Cardiac septum (tissue), 1 donor: ENCODE data around the gene PALB2. TPM values are rescaled to one million over a fixed set of nuclear protein-coding genes. Genes with fewer than 3 reads are reported as not detected.

Experiments
- DNase-seq: peaks from one replicate; pipeline ENCODE4 v3.0.0-alpha.2; 2020; ENCODE audit warnings: low spot score
- intact Hi-C: fragments of 100-400 bp; cut with DNase I; formaldehyde crosslinking; loops from one replicate; pipeline ENCODE4 v1.14.0; 2022
- long read RNA-seq: library from polyadenylated mRNA; unstranded; transcript quantifications from one replicate; pipeline ENCODE4 v2.0.0, GENCODE V29; 2021
- total RNA-seq: library from RNA; stranded (reverse); fragmentation: NEBNext Ultra II Directional; extraction: Animal tissue kit (Norgen Biotek cat#: 25700); gene quantifications from one replicate; pipeline ENCODE4 v1.2.1, GENCODE V29; 2021
- donor health status: DM: no; HTN: no; CAD: no.

Gene PALB2
- 4.6 TPM for total RNA-seq
- long read RNA-seq, partial matches to known transcripts: 1 of 5 reads
- long read RNA-seq, other reads (novel, unspliced or antisense): 4 of 5 reads

DNA sequence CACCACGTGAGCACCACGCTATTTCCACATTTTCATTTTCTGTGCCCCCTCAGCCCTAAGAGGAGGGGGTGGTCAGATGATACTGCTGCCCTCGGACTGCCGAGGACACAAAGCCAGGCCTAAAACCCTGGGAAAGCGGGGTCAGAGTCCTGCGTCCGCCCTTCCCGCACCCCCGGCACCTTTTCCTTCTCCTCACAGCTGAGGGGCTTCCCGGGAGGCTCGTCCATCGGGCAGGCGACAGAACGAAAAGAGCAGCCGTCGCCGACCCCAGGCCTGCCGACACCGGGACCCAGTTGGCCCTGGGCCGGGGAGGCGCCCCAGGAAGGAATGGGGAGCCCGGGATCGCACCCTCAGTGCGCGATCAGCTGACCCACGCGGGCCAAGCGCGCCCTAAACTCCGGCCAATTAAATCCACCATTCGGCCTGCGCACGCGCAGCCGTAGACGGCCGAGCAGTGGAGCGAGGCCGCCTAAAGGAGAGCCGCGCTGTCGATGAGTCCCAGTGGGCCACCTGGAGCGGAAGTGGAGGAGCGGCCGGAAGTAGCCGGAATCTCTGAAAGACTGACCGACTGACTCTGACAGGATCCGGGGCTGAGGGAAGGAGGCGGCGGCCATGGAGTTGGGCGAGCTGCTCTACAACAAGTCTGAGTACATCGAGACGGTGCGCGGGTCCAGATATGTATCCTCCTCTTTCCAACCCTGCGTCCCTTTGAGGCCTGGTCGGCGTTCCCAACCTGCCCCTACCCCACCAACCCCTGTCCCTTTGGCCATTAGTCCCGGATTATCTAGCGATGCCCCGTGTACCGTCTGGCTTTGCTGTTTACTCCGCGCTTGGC, at the start of gene PALB2, which contains the start of gene DCTN5:
TSS of gene PALB2 (minus strand) at position 380 of the 835 bp plus-strand sequence. CDS start at position 227, 153 bp downstream.
TSS of gene DCTN5 (plus strand) at position 536 of the 835 bp plus-strand sequence. CDS start at position 613, 77 bp downstream.
- peak; percentile 97 for DNase-seq
- intact Hi-C loops: loop anchor here (2.0 to 5.0 kb wide), 2 partner anchors 44 to 84 kb away; partner anchors contain the start of genes EARS2, NDUFAB1 and UBFD1

DNA sequence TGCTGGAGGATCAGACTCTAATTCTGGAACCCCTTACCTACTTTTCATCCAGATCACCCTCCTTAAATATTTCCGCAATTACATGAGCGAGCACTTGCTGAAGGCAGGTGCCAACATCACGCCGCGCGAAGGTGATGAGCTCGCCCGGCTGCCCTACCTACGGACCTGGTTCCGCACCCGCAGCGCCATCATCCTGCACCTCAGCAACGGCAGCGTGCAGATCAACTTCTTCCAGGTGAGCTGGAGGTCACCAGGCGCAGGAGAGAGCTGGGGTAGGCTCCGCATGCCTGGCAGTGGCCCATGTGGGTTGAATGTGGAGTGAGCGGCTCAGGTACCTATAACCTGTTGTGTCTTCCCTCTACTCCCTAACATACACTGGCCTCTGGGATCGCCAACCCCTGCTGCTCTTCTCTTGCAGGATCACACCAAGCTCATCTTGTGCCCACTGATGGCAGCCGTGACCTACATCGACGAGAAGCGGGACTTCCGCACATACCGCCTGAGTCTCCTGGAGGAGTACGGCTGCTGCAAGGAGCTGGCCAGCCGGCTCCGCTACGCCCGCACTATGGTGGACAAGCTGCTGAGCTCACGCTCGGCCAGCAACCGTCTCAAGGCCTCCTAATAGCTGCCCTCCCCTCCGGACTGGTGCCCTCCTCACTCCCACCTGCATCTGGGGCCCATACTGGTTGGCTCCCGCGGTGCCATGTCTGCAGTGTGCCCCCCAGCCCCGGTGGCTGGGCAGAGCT, 48.5 kb upstream of the PALB2 start:
- intact Hi-C loops: no loop called here
- no peak for DNase-seq

DNA sequence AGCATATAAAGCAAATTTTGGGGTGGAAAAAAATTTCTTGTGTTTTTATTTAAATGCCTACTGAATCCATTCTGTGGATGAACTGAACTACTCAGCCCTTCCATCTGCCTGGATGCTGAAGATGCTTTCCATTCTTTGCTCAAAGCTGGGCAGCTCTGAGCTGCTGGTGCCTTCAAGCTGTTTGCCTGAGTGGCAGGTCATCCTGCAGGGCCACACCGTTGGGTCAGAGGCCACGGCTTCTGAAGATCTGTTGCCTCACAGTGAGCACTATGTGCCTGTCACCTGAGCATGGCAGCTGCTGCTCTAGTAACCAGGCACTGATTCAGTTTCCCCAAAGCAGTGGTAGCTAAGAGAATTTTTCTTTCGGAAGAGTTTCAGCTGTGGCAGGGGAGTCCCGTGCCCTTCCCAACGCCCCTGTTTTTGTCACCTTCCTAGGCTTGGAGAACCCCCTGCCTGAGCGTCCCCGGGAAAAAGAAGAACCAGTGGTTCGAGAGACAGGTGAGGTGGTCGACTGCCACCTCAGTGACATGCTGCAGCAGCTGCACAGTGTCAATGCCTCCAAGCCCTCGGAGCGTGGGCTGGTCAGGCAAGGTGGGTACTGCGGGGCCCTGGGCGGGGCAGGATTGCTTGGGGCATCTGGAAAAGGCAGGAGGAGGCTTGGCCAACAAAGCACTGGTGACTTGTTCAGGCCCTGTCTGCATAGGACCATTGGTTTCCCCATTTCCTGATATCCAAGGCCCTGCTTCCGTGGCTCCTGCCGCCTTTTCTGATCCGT, 46.1 kb upstream of the PALB2 start:
- no peak for DNase-seq
- intact Hi-C loops: no loop called here

DNA sequence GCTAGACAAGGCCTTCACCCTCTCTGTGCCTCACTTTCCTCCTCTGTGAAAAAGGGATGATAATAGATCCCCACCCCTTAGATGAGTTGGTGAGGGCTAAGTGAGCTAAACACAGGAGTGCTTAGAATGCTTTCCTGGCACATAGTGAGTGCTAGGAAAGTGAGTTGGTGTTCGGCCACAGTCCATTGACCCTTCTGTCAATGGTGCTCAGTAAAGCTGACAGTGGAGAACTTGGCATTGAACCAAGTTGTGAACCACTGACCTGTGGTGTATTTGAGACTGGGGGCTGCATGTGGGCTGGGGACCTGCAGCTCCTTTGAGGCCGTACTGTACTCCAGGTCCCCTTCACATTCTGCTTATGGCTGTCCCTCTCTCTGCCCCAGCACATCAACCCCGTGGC, 42.4 kb upstream of the PALB2 start:
- intact Hi-C loops: no loop called here
- no peak for DNase-seq

DNA sequence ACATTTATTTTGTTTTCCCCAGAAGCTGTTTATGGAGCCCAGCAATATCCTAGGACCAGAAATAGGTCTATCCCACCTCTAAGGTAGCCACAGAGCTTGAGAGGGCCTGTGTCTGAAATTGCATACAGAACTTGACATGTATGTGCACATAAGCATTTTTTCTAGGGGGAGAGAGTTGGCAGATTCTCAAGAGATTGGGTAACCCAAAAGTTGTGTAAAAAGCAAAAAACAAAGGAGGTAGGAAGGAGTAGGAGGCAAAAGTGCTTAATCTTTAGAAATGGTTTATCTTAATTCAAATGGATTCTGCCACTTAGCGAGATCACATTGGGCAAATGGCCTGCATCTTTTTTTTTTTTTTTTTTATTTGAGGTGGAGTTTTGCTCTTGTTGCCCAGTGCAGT, 41.1 kb upstream of the PALB2 start:
- intact Hi-C loops: no loop called here
- no peak for DNase-seq

DNA sequence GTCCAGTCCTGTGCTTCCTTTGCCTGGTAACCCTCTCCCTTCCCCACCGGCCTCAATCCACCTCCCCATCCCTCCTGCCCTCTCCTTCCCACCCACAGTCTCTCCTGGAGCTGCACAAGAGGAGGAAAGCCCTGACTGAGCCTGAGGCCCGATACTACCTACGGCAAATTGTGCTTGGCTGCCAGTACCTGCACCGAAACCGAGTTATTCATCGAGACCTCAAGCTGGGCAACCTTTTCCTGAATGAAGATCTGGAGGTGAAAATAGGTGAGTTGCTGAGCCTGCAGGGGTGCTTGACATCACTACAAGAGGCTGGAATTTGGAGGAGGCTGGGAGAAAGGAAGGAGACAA, 38.9 kb upstream of the PALB2 start:
- intact Hi-C loops: no loop called here
- peak; percentile 41 for DNase-seq

DNA sequence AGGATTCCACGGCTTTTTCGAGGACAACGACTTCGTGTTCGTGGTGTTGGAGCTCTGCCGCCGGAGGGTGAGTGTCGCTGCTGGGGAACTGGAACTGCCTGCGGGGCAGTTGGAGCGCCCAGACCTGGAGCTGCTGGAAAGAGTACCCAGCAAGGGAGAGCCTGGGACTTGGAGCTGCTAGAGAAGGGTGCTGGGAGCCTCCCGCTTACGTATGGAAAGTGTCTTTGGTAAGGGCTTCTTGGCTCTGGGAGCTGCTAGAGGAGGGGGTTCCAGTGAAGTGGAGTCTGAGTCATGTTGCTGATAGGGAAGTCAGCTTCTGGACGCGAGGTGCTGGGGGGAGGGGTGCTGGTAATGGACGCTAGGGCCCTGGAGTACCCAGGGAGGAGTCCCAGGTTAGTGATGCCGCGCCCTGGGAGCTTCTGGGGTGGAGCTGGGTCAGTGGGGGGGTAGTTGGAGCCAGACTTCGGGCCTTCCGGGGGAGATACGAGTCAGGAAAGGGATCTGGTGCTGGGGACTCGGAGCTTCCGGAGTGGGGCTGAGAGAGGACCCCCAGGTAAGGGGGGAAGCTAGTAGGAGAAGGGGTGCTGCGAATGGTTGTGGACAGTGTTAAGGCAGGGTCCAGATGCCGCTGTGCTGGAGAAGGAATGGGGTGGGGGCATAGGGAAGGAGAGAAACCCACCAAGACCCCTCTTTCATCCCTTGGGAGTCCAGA, 38.3 kb upstream of the PALB2 start:
- DNase-seq: peak; percentile 77
- intact Hi-C loops: no loop called here

DNA sequence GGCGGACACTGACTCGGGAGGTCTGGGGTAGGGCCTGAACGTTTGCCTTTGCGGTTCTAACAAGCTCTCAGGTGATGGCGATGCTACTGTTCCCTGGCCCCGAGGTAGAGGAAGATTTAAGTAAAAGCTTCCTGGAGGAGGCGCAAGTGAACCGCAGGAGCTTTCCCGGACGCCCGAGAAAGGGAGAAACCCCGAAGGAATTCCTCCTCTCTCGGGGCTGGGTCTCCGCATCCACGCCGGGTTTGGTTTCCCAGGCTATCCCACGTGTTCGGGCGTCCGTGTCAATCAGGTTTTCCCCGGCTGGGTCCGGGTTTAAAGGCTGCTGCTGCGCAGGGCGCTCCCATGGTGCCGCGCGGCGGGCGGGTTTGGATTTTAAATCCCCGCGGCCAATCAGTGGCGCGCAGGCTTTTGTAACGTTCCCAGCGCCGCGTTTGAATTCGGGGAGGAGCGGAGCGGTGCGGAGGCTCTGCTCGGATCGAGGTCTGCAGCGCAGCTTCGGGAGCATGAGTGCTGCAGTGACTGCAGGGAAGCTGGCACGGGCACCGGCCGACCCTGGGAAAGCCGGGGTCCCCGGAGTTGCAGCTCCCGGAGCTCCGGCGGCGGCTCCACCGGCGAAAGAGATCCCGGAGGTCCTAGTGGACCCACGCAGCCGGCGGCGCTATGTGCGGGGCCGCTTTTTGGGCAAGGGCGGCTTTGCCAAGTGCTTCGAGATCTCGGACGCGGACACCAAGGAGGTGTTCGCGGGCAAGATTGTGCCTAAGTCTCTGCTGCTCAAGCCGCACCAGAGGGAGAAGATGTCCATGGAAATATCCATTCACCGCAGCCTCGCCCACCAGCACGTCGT, 37.5 kb upstream of the PALB2 start, which contains the start of gene PLK1:
TSS of gene PLK1 (plus strand) at position 460 of the 844 bp plus-strand sequence. CDS start at position 504, 44 bp downstream.
- DNase-seq: peak; percentile 88
- intact Hi-C loops: no loop called here

DNA sequence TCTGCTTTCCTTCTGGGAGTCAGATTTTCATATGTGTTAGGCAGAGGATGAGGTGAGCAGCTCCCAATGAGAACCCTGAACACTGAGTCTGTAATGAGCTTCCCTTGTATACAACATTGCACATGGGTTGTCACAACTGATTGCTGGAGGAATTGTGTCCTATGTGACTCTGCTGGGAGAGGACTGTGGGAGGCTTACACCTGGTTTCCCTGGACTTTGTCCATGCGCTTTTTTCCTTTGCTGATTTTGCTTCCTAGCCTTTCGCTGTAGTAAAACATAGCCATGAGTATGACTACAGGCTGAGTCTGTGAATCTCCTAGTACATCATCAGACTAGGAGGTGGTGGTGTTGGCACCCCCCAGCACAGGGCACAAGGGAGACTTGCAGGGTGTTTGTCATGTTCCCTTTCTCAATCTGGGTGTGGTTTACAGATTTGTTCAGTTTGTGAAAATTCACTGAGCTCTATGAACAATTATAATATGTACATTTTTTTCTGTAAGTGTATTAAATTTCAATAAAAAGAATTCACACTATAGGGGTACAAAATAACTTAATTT, 35.9 kb upstream of the PALB2 start:
- DNase-seq: no peak
- intact Hi-C loops: no loop called here

DNA sequence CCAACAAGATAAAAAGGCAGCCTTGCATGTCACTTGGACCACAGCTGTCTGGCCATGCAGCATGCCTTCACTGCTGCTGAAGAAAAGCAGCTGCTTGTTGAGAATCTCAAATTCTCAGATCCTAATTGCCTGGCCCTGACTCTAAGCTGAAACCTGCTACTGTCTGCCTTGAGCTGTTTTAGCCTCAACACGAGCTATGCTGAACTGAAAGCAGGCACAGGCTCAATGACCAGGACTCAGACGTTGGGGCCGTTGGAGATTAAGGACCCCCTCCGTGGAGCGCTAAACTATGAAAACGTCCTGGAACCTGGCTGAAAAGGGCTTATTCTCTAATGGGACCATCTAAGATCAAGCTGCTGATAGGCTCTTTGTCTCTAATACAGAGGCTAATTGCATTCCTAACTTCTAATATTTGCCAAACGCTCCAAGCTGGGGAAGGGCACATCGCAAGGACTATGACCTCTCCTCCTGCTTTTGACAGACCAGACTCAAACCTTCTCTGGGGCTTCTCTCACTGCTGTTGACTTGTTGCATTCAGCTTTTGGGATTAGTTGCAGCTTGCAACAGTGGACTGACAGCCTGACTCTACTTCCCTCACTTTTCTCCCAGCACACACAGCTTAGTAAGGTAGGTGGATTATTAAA, 33.0 kb upstream of the PALB2 start:
- intact Hi-C loops: no loop called here

DNA sequence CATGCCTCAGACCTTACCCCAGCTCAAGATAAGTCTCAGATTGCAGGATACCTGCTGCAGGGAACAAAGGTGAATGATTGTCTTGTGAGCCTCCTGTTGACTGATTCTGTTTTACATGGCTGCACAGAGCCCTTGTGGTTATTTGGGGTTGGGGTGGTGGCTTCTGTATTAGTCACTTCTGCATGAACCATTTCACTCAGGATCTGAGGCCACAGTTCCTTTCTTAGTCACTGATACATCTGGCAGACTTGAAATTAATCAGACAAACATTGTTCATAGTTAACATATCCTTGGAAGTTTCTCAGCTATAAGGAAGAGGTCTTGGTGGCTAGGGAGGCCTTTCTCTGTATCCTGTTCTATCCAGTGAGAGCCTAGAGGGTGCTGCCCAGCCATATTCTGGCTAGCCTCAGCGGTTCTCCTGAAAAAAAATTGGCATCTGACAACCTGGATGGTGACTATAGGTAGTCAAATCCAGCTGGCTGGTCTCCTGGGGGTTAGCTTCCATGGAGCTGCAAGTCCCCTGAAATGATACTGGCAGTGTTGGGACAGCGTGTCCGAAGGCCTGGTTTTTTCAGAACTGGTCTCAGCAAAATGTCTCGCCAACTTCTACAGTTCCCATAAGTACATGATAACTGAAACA, 29.1 kb upstream of the PALB2 start:
- no peak for DNase-seq
- intact Hi-C loops: no loop called here

More for the DNA sequence above, 33.0 kb upstream of the PALB2 start:
- DNase-seq: no peak

DNA sequence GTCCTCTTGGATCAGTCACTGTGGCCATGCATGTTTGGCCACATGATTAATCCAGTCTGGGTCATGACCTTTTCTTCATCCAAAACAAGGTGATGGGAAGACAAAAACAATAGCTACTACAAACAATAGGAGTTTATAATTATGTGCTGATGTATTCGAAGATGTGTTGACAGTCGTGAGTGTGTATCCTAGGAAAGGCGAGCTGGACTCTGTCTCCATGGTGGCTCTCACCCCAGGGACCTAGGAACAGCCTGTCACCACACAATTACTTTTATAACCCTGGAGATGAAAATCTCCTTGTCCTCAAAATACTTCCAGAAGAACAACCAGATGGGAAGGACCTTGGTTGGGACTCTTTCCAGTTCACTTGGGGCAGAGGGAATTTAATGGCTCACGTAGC, 27.8 kb upstream of the PALB2 start:
- no peak for DNase-seq
- intact Hi-C loops: no loop called here

DNA sequence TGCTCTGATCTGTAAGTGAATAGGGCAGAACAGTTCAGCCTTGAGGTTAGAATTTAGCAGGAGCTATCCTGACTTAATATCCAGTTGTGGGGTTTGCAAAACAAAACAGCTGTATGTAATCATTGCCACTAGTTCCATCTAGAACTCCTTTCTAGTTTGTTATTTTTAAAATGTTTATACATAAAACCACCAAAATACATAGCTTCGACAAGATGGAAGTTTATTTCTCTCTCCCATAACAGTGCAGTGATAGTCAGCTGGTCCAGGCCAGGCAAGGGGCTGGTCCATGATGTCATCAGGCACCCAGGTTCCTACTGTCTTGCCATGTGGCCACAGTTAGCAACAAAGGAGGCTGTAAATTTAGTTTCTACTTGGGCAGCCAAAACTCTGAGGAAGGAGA, 27.1 kb upstream of the PALB2 start:
- DNase-seq: no peak
- intact Hi-C loops: no loop called here

DNA sequence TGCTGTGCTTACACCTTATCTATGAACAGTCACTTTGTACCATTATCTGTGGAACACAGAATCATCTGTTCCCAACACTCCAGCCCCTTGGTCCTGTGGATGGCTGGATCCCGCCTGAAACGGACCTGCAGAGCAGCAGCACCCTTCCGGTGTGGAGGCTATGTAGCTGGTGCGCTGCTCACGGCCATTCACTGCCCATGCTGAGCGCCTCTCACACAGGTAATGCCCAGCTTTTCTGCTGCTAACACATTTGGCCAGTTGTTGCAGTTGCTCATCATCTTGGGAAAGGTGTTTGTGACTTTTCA, 26.2 kb upstream of the PALB2 start:
- no peak for DNase-seq
- intact Hi-C loops: no loop called here

DNA sequence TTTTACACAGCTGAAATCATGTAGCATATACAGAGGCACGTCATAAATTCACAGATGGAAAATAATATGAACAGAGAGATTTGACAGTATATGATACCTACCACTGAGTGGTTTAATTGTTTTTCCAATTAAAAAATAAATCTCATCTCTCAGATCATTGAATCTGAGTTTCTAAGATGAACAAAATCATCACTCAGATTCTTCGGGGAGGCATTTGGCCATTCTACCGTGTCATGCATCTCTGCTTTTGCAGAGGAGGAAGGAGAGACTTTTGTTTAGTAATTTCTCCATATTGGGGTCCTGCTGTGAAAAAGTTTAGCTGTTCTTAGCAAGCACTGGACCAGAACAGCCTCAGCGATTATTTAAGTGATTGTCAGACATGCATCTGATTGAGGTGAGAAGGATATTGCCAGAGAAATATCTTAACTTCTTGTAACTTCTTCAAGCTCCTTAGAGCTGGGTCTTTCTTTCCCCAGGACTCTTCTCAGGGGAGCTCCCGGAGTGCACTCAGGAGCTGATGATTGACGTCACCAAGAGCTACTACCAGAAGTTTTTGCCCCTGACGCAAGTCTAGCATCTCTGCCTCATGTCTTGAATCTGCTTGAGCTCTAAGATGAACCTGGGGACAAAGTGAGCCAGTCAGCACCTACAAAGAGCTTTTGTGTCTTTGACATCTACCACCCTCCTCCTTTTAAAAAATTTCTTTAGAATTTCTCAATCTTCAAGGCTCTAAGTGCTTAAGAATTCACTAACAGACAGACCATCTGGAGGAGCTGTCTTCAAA, 25.7 kb upstream of the PALB2 start:
- DNase-seq: no peak
- intact Hi-C loops: no loop called here

DNA sequence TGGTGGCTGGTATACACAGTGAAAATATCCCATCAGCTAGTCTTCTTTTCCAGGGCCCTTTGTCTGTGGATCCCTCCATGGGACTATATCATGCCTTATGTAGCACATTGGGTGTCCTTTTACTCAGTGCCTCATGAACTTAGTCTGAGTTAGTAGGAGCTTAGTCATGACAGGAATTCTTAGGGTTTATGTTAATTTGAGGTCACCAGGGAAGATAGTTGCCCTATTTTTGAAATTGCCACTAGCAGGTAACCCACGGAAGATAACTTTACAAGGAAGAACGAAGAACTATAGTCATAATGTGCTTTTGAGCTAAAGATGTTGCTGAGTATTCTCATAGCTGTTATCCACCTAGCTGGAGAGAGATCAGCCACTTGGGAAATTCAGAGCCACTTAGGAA, 22.8 kb upstream of the PALB2 start:
- no peak for DNase-seq
- intact Hi-C loops: no loop called here
